Keratinocyte (primary cell): ENCODE results near the gene RFPL3. TPM values are rescaled to one million over a fixed set of nuclear protein-coding genes. Genes with fewer than 3 reads are reported as not detected.

ENCODE experiments used
- DNase-seq: peaks from one replicate; pipeline ENCODE4 v3.0.0-alpha.2; 2011; ENCODE audit warnings: low read depth, missing footprints, low spot score
- FAIRE-seq: peaks from 2 replicates; lab custom pipeline; 2011; peaks lifted over from hg19 to GRCh38; lab: Jason Lieb, UNC
- H2AFZ ChIP-seq: 2 replicates; pipeline ENCODE4 v1.6.0; 2012; ENCODE audit warnings: low read length, control low read depth, inconsistent platforms; ENCODE audit not compliant: control insufficient read depth
- H3K27ac ChIP-seq: 2 replicates; pipeline ENCODE4 v1.5.1; 2011; ENCODE audit warnings: low read length; ENCODE audit not compliant: control insufficient read depth, insufficient read depth
- H3K27me3 ChIP-seq: 3 replicates; pipeline ENCODE4 v1.6.0; 2011; ENCODE audit warnings: low read length; ENCODE audit not compliant: control insufficient read depth, insufficient read depth; ENCODE audit errors: extremely low read depth
- H3K36me3 ChIP-seq, 2 experiments: 2 replicates in 1 of 2; 3 replicates in 1 of 2; pipeline ENCODE4 v1.5.1; 2011; ENCODE audit warnings: low read length in 2 of 2, mild to moderate bottlenecking in 1 of 2; ENCODE audit not compliant: control insufficient read depth in 2 of 2, insufficient read depth in 2 of 2; ENCODE audit errors: extremely low read depth in 1 of 2
- H3K4me1 ChIP-seq: 3 replicates; pipeline ENCODE4 v1.5.1; 2011; ENCODE audit warnings: low read length; ENCODE audit not compliant: control insufficient read depth, insufficient read depth; ENCODE audit errors: extremely low read depth
- H3K4me2 ChIP-seq: 3 replicates; pipeline ENCODE4 v1.6.0; 2011; ENCODE audit warnings: low read depth, low read length; ENCODE audit not compliant: control insufficient read depth, insufficient read depth; ENCODE audit errors: extremely low read depth
- H3K4me3 ChIP-seq, 3 experiments: fragments of 200-600 bp in 1 of 3; sonication (generic) in 1 of 3; 2 replicates in 2 of 3; 3 replicates in 1 of 3; pipeline ENCODE4 v1.5.1; 2011 to 2016; ENCODE audit warnings: low read length in 3 of 3, mild to moderate bottlenecking in 3 of 3, control low read depth in 2 of 3, inconsistent platforms in 1 of 3, low read depth in 1 of 3, mixed read lengths in 1 of 3, mixed run types in 1 of 3, moderate library complexity in 1 of 3; ENCODE audit not compliant: control insufficient read depth in 2 of 3, insufficient read depth in 2 of 3; ENCODE audit errors: extremely low read depth in 1 of 3
- H3K79me2 ChIP-seq: 2 replicates; pipeline ENCODE4 v1.6.0; 2012; ENCODE audit warnings: low read length; ENCODE audit not compliant: control insufficient read depth, insufficient read depth
- H3K9ac ChIP-seq: 3 replicates; pipeline ENCODE4 v1.6.0; 2011; ENCODE audit warnings: low read length; ENCODE audit not compliant: control insufficient read depth, insufficient read depth; ENCODE audit errors: extremely low read depth
- H3K9me1 ChIP-seq: 3 replicates; pipeline ENCODE4 v1.6.0; 2011; ENCODE audit warnings: low read length; ENCODE audit not compliant: control insufficient read depth, insufficient read depth; ENCODE audit errors: extremely low read depth
- H3K9me3 ChIP-seq: 2 replicates; pipeline ENCODE4 v1.5.1; 2012; ENCODE audit warnings: low read depth, low read length; ENCODE audit not compliant: control insufficient read depth
- H4K20me1 ChIP-seq: 3 replicates; pipeline ENCODE4 v1.6.0; 2011; ENCODE audit warnings: low read length; ENCODE audit not compliant: control insufficient read depth, insufficient read depth; ENCODE audit errors: extremely low read depth
- CTCF ChIP-seq, 3 experiments: IDR thresholded peaks in 1 of 3; conservative IDR thresholded peaks in 1 of 3; optimal IDR thresholded peaks in 1 of 3; 2 replicates in 2 of 3; 3 replicates in 1 of 3; pipeline versions ENCODE3 to v1.5.1; 2011; ENCODE audit warnings: low read length in 3 of 3, mild to moderate bottlenecking in 3 of 3, moderate library complexity in 2 of 3, control low read depth in 1 of 3, inconsistent platforms in 1 of 3; ENCODE audit not compliant: insufficient read depth in 2 of 3; ENCODE audit errors: extremely low read depth in 1 of 3
- EZH2 ChIP-seq: IDR thresholded peaks from one replicate; pipeline ENCODE4 v1.6.1; 2012; ENCODE audit warnings: inconsistent platforms, mild to moderate bottlenecking, low read length, moderate library complexity
- dilution Hi-C: fragments of 300-500 bp; cut with MboI; formaldehyde crosslinking; loops from one replicate; pipeline ENCODE4 v1.7.0; 2020; ENCODE audit warnings: low sequenced_read_pairs; ENCODE audit not compliant: extremely low pct_ligation_motif_present
- polyA plus RNA-seq, 5 experiments: library from polyadenylated mRNA; depleted of rRNA in 3 of 5; stranded (reverse) in 3 of 5; stranded (forward) in 1 of 5; unstranded in 1 of 5; fragments of >200 nt; gene quantifications; 1 replicate in 1 of 5; 2 replicates in 3 of 5; 3 replicates in 1 of 5; pipeline versions ENCODE4 v1.2.1 to v1.2.3, GENCODE V29; 2011 to 2012; ENCODE audit warnings: missing spikeins in 2 of 5, low read depth in 1 of 5, low replicate concordance in 1 of 5

Gene RFPL3
- polyA plus RNA-seq, 1 donor (not counting 4 experiments of a cell fraction or from before 2014, with no cell fraction given): not detected

GRCh38 chr22:32364210-32364609 lies 6.5 kb downstream of the RFPL3 start:
- H3K79me2 ChIP-seq: no peaks in the 10 kb centered on the region
- H3K27ac ChIP-seq: no peak overlapping the region
- no peaks in the 10 kb centered on the region for H3K4me1 ChIP-seq
- H2AFZ ChIP-seq: no peak overlapping the region
- H4K20me1 ChIP-seq: no peaks in the 10 kb centered on the region
- H3K9ac ChIP-seq: no peak overlapping the region
- H3K4me2 ChIP-seq: no peak overlapping the region
- no peak for FAIRE-seq
- no peaks in the 10 kb centered on the region for H3K9me1 ChIP-seq
- no peaks in the 10 kb centered on the region for H3K36me3 ChIP-seq
- dilution Hi-C loops: no loop called here
- H3K27me3 ChIP-seq: peaks cover 3% of the 10 kb centered on the region
- H3K9me3 ChIP-seq: no peaks in the 10 kb centered on the region
- TF ChIP-seq EZH2: no peak
- TF ChIP-seq CTCF (optimal IDR thresholded peaks at IDR 0.05 in 1 of 3, IDR thresholded peaks at IDR 0.05 in 1 of 3, conservative IDR thresholded peaks at IDR 0.05 in 1 of 3; ENCODE audit: extremely low read depth in 1 of 3, insufficient read depth in 2 of 3, low read length in 3 of 3): no peak
- H3K4me3 ChIP-seq: no peak overlapping the region
- no peak for DNase-seq

DNA sequence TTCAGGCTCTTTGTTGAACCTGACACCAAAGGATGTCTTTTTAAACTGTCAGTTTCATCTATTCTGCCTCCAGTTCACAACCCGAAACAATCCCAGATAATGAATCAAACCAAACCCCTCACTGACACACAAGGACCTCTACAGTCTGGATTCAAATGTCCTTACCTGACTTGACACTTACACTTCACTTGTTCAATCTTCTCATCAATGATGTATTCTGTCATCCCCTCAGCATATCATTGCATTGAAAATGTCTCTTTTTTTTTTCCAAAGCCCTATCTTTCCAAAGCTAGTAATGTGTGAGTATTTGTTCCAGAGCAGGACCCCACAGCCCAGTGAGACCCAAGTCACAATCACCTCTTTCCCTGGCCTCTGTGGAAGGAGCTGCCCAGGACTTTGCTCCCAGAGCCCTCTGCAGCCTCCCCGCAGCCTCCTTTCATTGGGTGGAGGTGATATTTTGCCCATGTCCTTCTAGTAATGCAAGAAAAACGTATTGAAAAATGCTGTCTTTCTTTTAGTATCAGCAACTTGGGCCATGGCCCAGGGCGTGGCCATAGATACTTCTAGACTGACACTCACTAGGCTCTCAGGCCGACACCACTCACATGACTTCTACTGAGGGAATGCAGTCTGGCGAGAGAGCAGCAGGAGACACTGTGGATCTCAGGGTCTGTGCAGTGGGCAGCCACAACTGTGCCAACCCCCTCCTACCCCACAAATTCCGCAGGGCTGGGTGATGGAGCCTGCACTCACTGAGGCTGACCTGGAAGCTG lies 18.2 kb downstream of the RFPL3 start:
- no peaks in the 10 kb centered on the region for H3K9me3 ChIP-seq
- H3K4me3 ChIP-seq: no peak overlapping the region
- H3K9me1 ChIP-seq: no peaks in the 10 kb centered on the region
- H3K27ac ChIP-seq: no peak overlapping the region
- H2AFZ ChIP-seq: no peak overlapping the region
- H3K4me1 ChIP-seq: no peaks in the 10 kb centered on the region
- no peak overlapping the region for H3K4me2 ChIP-seq
- no peaks in the 10 kb centered on the region for H3K36me3 ChIP-seq
- no peaks in the 10 kb centered on the region for H3K27me3 ChIP-seq
- FAIRE-seq (no peak), DNase-seq (no peak)
- H3K9ac ChIP-seq: no peak overlapping the region
- no peaks in the 10 kb centered on the region for H3K79me2 ChIP-seq
- no peaks in the 10 kb centered on the region for H4K20me1 ChIP-seq
- TF ChIP-seq CTCF (optimal IDR thresholded peaks at IDR 0.05 in 1 of 3, IDR thresholded peaks at IDR 0.05 in 1 of 3, conservative IDR thresholded peaks at IDR 0.05 in 1 of 3; ENCODE audit: extremely low read depth in 1 of 3, insufficient read depth in 2 of 3, low read length in 3 of 3) (no peak), EZH2 (no peak)
- dilution Hi-C loops: no loop called here
